Type B pancreatic cell (in vitro differentiated cells): Measurements from ENCODE around the gene REEP3. TPM values are rescaled to one million over a fixed set of nuclear protein-coding genes. Genes with fewer than 3 reads are reported as not detected.
"Not testable (repeated sequence)": the region's sequence is repeated elsewhere in the genome, so short reads cannot be mapped to it uniquely, and the experiment has no call there.

Experiments used
- DNase-seq: peaks from one replicate; pipeline ENCODE4 v3.0.0; 2021; ENCODE audit warnings: mixed read lengths; ENCODE audit not compliant: unreplicated experiment; ENCODE audit errors: extremely low spot score
- H3K27ac Mint-ChIP-seq: 2 replicates; pipeline ENCODE4 v1.8.0; 2021; ENCODE audit warnings: mild to moderate bottlenecking, mixed read lengths
- H3K27me3 Mint-ChIP-seq: 2 replicates; pipeline ENCODE4 v1.8.0; 2021; ENCODE audit warnings: mixed read lengths
- H3K36me3 Mint-ChIP-seq: 2 replicates; pipeline ENCODE4 v1.8.0; 2021; ENCODE audit warnings: mixed read lengths
- H3K4me1 Mint-ChIP-seq: one replicate; pipeline ENCODE4 v1.8.0; 2021; ENCODE audit warnings: mixed read lengths; ENCODE audit not compliant: unreplicated experiment
- H3K4me3 Mint-ChIP-seq: 2 replicates; pipeline ENCODE4 v1.8.0; 2021; ENCODE audit warnings: mild to moderate bottlenecking, mixed read lengths
- H3K9me3 Mint-ChIP-seq: 2 replicates; pipeline ENCODE4 v1.8.0; 2021; ENCODE audit warnings: mixed read lengths
- total RNA-seq: library from RNA; stranded (reverse); gene quantifications from 2 replicates; pipeline ENCODE4 v1.2.1, GENCODE V29; 2021; ENCODE audit warnings: low replicate concordance
- TF ChIP-seq, protein P1 (sequence below): fragments of 200-600 bp; sonication (generic); conservative IDR thresholded peaks from 2 replicates; pipeline ENCODE4 v1.5.0; 2021; ENCODE audit warnings: antibody characterized with exemption, mild to moderate bottlenecking

The REEP3 gene
- total RNA-seq, 1 donor from 2014 or later: 38.1 TPM

DNA sequence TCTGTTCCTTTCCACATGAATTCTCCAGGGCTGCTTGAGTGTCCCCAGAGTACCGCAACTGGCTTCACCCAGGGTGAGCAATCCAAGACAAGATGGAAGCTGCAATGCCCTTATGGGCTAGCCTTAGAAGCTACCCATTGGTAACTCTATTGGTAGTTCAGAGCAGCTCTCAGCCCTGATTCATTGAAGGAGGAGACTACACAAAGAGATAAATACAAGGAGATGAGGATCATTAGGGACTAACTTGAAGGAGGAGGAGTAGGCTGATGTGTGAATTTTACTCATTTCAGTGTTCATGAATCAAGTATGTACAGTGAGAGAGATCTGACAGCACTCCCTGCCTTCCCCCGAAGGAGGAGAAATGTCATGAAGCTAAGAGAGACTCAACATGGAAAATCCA lies 124.0 kb downstream of the REEP3 start:
- Mint-ChIP-seq H3K4me3 (no peak overlapping the region), H3K36me3 (no peaks in the 10 kb centered on the region)

DNA sequence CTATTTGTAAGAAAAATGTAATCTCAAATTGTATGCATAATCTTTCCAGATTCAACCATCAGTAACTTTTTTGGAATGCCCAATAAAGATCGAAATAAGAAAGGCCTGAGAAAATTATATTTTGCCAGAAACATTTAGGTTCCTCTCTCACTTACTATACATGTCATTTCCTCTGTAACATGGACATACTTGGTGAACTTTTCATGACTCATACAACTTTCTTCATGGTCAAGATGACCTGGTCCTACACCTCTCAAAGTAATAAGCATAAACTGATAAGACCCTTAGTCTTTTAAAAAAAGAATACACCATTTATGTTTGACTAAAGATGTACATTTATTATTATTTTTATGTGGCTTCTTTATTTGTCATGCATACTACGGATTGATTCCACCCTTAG lies 125.3 kb downstream of the REEP3 start:
- Mint-ChIP-seq H3K4me3 (no peak overlapping the region), H3K27ac (no peak overlapping the region), H3K36me3 (no peaks in the 10 kb centered on the region), H3K4me1 (no peaks in the 10 kb centered on the region), H3K27me3 (no peaks in the 10 kb centered on the region), H3K9me3 (no peaks in the 10 kb centered on the region)
- TF ChIP-seq, protein P1, sequence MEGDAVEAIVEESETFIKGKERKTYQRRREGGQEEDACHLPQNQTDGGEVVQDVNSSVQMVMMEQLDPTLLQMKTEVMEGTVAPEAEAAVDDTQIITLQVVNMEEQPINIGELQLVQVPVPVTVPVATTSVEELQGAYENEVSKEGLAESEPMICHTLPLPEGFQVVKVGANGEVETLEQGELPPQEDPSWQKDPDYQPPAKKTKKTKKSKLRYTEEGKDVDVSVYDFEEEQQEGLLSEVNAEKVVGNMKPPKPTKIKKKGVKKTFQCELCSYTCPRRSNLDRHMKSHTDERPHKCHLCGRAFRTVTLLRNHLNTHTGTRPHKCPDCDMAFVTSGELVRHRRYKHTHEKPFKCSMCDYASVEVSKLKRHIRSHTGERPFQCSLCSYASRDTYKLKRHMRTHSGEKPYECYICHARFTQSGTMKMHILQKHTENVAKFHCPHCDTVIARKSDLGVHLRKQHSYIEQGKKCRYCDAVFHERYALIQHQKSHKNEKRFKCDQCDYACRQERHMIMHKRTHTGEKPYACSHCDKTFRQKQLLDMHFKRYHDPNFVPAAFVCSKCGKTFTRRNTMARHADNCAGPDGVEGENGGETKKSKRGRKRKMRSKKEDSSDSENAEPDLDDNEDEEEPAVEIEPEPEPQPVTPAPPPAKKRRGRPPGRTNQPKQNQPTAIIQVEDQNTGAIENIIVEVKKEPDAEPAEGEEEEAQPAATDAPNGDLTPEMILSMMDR: no peak
- DNase-seq: no peak

More for the DNA sequence above, 124.0 kb downstream of the REEP3 start:
- Mint-ChIP-seq H3K27ac (no peak overlapping the region), H3K9me3 (no peaks in the 10 kb centered on the region), H3K27me3 (no peaks in the 10 kb centered on the region), H3K4me1 (no peaks in the 10 kb centered on the region)
- DNase-seq: no peak
- TF ChIP-seq, protein P1: no peak

DNA sequence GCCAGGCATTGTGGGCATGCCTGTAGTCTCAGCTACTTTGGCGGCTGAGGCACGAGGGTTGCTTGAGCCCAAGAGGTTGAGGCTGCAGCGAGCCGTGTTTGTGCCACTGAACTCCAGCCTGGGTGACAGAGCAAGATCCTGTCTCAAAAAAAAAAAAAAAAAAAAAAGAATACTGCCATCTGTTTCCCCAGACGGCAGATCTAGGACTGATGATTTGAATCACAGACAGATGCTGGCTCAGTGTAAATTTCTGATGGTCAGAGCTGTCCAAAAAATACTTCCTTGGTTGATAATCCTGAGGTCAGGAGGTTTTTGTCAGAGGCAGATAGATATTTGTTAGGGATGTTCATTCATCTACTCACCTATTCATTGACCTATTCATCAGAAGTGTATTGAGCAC lies 130.7 kb downstream of the REEP3 start:
- Mint-ChIP-seq H3K9me3 (no peaks in the 10 kb centered on the region), H3K36me3 (no peaks in the 10 kb centered on the region), H3K4me1 (no peaks in the 10 kb centered on the region), H3K27me3 (no peaks in the 10 kb centered on the region), H3K27ac (no peak overlapping the region), H3K4me3 (no peak overlapping the region)
- TF ChIP-seq, protein P1: no peak
- no peak for DNase-seq

DNA sequence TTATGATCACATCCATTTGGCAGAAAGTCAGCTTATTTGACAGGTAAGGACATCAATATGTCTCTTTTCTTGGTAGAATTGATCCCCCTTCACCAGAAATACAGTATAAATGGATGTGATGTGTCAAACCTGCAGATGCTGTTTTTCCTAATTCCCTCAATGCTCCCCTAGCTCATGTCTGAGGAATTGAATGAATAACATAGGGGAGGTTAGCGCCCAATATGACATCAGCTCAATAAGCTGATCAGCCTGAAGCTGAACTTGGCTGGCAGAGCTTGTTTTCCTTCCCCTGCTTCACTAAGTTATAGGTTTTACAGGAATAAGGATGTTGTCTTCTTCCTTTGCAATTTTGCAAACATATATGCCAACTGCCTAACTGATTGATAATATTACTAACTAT lies 132.5 kb downstream of the REEP3 start:
- Mint-ChIP-seq H3K27me3 (no peaks in the 10 kb centered on the region), H3K27ac (no peak overlapping the region), H3K4me1 (no peaks in the 10 kb centered on the region), H3K36me3 (no peaks in the 10 kb centered on the region), H3K9me3 (no peaks in the 10 kb centered on the region), H3K4me3 (no peak overlapping the region)
- TF ChIP-seq, protein P1: no peak
- no peak for DNase-seq

DNA sequence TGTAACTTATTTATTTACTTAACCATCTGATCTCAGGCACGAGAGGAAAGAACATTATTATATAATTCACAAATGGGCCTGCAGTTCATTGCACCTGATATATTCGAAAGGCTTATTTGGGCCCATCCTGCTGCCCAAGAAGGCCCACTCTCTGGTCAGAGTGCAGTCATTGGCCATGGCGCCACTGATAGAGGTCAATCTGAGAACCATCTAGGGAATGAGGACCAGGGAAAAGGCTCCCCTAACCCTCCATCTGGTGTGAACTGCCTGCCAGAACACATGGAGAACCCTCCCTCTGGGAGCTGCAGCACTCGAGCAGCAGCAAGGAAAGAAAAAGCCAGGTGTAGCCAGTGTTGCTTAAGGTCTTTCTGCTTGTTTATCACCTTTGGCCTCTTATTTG lies 136.6 kb downstream of the REEP3 start:
- Mint-ChIP-seq H3K27ac (no peak overlapping the region), H3K36me3 (no peaks in the 10 kb centered on the region), H3K4me1 (no peaks in the 10 kb centered on the region), H3K9me3 (no peaks in the 10 kb centered on the region), H3K4me3 (no peak overlapping the region), H3K27me3 (no peaks in the 10 kb centered on the region)
- TF ChIP-seq, protein P1: no peak
- no peak for DNase-seq

DNA sequence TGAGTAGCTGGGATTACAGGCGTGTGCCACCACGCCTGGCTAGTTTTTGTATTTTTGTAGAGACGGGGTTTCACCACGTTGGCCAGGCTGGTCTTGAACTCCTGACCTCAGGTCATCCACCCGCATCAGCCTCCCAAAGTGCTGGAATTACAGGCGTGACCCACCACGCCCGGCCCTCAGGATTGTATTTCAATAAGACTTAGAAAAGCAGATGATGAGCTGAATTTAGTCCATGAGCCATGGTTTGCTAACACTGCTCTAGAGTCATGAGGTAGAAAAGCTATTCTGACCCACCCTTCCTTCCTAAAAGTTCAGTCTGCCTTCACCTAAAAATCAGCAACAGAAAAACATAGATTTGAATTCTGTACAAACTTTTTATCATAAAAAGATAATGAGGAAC lies 139.7 kb downstream of the REEP3 start:
- H3K27me3 Mint-ChIP-seq, H3K9me3 Mint-ChIP-seq, DNase-seq, H3K27ac Mint-ChIP-seq, H3K4me3 Mint-ChIP-seq, H3K36me3 Mint-ChIP-seq, H3K4me1 Mint-ChIP-seq: not testable (repeated sequence)
